Measurements from ENCODE around the gene ERGIC1. TPM values are rescaled to one million over a fixed set of nuclear protein-coding genes. Genes with fewer than 3 reads are reported as not detected.
"Not testable (repeated sequence)": the region's sequence is repeated elsewhere in the genome, so short reads cannot be mapped to it uniquely, and the experiment has no call there.

ERGIC1 gene
- total RNA-seq, 2 donors from 2014 or later = 173 to 191 TPM

DNA sequence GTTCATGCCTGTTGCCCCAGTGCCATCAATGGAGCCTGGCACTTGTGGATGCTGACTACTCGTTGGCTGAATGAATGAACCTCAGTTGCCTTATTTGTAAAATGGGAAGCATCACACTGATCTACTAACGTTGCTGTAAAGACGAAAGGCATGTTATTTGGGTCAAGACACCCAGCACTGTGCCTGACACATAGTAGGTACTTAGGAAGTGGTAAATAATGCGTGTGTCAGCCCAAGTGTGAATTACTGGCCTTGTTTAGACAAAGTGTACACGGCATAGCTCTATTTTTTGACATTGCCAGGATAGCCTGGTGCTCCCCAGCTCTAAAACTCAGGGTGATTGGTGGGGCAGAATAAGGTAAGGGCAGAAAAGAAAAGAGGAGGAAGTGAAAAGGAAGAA lies 27.4 kb downstream of the ERGIC1 start:
- Histone ChIP-seq H3K27me3 (no peaks in the 10 kb centered on the region), H3K4me1 (peaks cover 32% of the 10 kb centered on the region), H3K9me3 (no peaks in the 10 kb centered on the region), H3K4me3 (no peak overlapping the region), H3K27ac (peak overlapping the region; percentile 64), H3K9ac (ENCODE audit: low read depth in 2 of 2, low read length in 2 of 2) (peak overlapping the region in 1 of 2 donors; percentile 14), H3K36me3 (no peaks in the 10 kb centered on the region)
- intact Hi-C loops (cut with DNase I) = no loop called here
- DNase-seq = no peak
- TF ChIP-seq, protein P1, sequence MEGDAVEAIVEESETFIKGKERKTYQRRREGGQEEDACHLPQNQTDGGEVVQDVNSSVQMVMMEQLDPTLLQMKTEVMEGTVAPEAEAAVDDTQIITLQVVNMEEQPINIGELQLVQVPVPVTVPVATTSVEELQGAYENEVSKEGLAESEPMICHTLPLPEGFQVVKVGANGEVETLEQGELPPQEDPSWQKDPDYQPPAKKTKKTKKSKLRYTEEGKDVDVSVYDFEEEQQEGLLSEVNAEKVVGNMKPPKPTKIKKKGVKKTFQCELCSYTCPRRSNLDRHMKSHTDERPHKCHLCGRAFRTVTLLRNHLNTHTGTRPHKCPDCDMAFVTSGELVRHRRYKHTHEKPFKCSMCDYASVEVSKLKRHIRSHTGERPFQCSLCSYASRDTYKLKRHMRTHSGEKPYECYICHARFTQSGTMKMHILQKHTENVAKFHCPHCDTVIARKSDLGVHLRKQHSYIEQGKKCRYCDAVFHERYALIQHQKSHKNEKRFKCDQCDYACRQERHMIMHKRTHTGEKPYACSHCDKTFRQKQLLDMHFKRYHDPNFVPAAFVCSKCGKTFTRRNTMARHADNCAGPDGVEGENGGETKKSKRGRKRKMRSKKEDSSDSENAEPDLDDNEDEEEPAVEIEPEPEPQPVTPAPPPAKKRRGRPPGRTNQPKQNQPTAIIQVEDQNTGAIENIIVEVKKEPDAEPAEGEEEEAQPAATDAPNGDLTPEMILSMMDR (IDR thresholded peaks at IDR 0.05) = no peak

DNA sequence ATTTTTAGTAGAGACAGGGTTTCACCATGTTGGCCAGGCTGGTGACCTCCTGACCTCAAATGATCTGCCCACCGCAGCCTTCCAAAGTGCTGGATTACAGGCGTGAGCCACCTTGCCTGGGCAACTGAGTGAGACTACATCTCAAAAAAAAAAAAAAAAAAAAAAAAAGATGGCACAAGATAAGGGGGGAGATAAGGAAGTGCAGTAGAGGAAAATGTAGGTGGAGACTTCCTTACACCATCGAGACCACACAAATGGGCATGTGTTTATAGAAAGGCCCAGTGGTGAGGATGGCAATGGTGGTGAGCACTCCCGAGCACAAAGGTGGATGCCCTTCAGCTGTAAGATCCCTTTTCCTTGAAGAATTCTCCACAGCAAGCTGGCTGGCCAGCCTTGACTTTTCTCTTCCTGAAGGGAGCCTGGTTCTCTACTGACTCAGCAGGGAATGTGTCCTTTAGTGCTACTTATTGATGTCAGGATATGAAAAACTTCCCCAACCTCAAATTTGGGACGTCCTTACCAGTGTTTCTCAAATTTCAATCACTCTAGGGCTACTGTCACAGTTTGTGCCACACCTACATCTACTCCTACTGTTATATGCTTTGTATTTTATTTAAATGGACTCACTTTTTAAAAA lies 28.2 kb downstream of the ERGIC1 start:
- no peak overlapping the region for H3K4me3 ChIP-seq
- H3K27me3 ChIP-seq = no peaks in the 10 kb centered on the region
- no peak overlapping the region for H3K27ac ChIP-seq
- peaks cover 32% of the 10 kb centered on the region for H3K4me1 ChIP-seq
- no peaks in the 10 kb centered on the region for H3K36me3 ChIP-seq
- no peaks in the 10 kb centered on the region for H3K9me3 ChIP-seq
- TF ChIP-seq, protein P1 (IDR thresholded peaks at IDR 0.05) = no peak
- DNase-seq = no peak
- intact Hi-C loops (cut with DNase I) = no loop called here
- H3K9ac ChIP-seq (ENCODE audit: low read depth in 2 of 2, low read length in 2 of 2) = no peak overlapping the region

DNA sequence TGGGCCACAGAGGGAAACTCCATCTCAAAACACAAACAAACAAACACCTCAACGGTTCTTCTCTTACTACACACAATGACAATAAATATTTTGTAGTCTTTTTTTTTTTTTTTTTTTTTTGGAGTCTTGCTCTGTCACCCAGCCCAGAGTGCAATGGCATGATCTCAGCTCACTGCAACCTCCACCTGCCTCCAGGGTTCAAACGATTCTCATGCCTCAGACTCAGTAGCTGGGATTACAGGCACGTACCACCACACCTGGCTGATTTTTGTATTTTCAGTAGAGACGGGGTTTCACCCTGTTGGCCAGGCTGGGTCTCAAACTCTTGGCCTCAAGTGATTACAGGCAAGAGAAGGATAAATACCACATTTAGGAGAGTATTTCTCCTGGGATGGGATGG lies 30.1 kb downstream of the ERGIC1 start:
- H3K9ac ChIP-seq (ENCODE audit: low read depth in 2 of 2, low read length in 2 of 2); DNase-seq; H3K4me3 ChIP-seq; H3K27ac ChIP-seq; intact Hi-C loops (cut with DNase I); H3K9me3 ChIP-seq; H3K36me3 ChIP-seq; H3K27me3 ChIP-seq: not testable (repeated sequence)
- peaks cover 22% of the 10 kb centered on the region for H3K4me1 ChIP-seq

DNA sequence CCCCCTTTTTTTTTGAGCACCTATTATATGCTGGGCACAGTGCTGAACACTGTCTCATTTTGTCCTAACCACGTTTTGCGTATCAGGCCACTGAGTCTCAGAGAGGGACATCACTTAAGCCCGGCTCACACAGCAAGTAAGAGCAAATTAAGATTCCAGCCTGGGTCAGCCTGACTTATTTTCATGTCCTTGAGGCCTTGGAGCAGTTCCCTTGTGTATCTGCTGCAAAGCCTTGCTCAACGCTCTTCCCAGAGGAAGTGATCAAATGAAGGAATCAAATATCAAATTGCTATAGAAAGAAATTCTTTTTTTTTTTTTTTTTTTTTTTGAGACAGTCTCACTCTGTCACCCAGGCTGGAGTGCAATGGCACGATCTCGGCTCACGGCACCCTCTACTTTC lies 30.7 kb downstream of the ERGIC1 start:
- DNase-seq = no peak
- no peak overlapping the region for H3K9ac ChIP-seq (ENCODE audit: low read depth in 2 of 2, low read length in 2 of 2)
- H3K27me3 ChIP-seq = no peaks in the 10 kb centered on the region
- intact Hi-C loops (cut with DNase I) = no loop called here
- H3K4me1 ChIP-seq = peaks cover 16% of the 10 kb centered on the region
- TF ChIP-seq, protein P1 (IDR thresholded peaks at IDR 0.05) = no peak
- H3K9me3 ChIP-seq = no peaks in the 10 kb centered on the region
- H3K27ac ChIP-seq = no peak overlapping the region
- H3K36me3 ChIP-seq = no peaks in the 10 kb centered on the region
- no peak overlapping the region for H3K4me3 ChIP-seq

DNA sequence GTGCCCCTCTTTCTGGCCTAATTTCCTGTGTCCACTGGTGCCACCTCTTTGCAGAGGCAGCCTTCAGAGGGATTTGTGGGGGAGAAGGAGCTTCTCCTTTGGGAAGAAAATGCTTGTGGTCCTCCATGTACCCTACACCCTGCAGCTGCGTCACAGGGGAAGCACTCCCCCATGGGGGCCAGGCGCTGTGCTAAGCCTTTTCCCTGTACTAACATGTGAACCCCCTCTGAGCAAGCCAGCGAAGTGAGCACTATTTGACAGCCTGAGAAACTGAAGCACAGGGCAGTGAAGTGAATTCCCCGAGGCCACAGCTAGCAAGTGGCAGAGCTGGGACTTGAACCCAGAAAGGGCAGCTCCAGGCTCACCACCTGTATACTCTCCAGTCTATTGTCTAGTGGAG lies 32.3 kb downstream of the ERGIC1 start:
- H3K4me1 ChIP-seq = peaks cover 3% of the 10 kb centered on the region
- intact Hi-C loops (cut with DNase I) = no loop called here

More for the DNA sequence above, 32.3 kb downstream of the ERGIC1 start:
- DNase-seq = no peak
- Histone ChIP-seq H3K36me3 (no peaks in the 10 kb centered on the region), H3K27ac (no peak overlapping the region), H3K9me3 (no peaks in the 10 kb centered on the region), H3K4me3 (no peak overlapping the region), H3K9ac (ENCODE audit: low read depth in 2 of 2, low read length in 2 of 2) (no peak overlapping the region), H3K27me3 (no peaks in the 10 kb centered on the region)
- TF ChIP-seq, protein P1 (IDR thresholded peaks at IDR 0.05) = no peak
